Spleen (tissue), 11 donors: ENCODE data around the gene CLDN12. TPM values are rescaled to one million over a fixed set of nuclear protein-coding genes. Genes with fewer than 3 reads are reported as not detected.

Experiments used
- DNase-seq: peaks from one replicate; pipeline ENCODE4 v3.0.0-alpha.2; 2020
- H3K27ac ChIP-seq, 8 donors: fragments of 200-600 bp; sonication (generic) in 7 of 8; 1 replicate in 4 of 8; 2 replicates in 4 of 8; pipeline versions ENCODE4 v1.5.0 to v1.8.0; 2016 to 2021; ENCODE audit warnings: inconsistent platforms in 4 of 8, mild to moderate bottlenecking in 4 of 8, moderate library complexity in 1 of 8
- H3K27me3 ChIP-seq, 7 donors: fragments of 200-600 bp; sonication (generic) in 6 of 7; replicated peaks in 1 of 7; 1 replicate in 4 of 7; 2 replicates in 3 of 7; pipeline versions ENCODE4 v1.5.0 to v1.8.0; 2016 to 2021; ENCODE audit warnings: inconsistent platforms in 3 of 7, mild to moderate bottlenecking in 1 of 7
- H3K36me3 ChIP-seq, 6 donors: fragments of 200-600 bp; sonication (generic) in 5 of 6; 1 replicate in 4 of 6; 2 replicates in 2 of 6; pipeline versions ENCODE4 v1.5.0 to v1.8.0; 2016 to 2021; ENCODE audit warnings: inconsistent platforms in 2 of 6
- H3K4me1 ChIP-seq, 6 donors: fragments of 200-600 bp; sonication (generic) in 5 of 6; 1 replicate in 3 of 6; 2 replicates in 3 of 6; pipeline versions ENCODE4 v1.5.0 to v1.8.0; 2016 to 2021; ENCODE audit warnings: inconsistent platforms in 3 of 6
- H3K4me3 ChIP-seq, 8 donors: fragments of 200-600 bp; sonication (generic) in 7 of 8; 1 replicate in 4 of 8; 2 replicates in 4 of 8; pipeline versions ENCODE4 v1.5.0 to v1.8.0; 2016 to 2021; ENCODE audit warnings: inconsistent platforms in 4 of 8, mild to moderate bottlenecking in 4 of 8, moderate library complexity in 2 of 8
- H3K9me3 ChIP-seq, 8 donors: fragments of 200-600 bp; sonication (generic) in 7 of 8; 1 replicate in 4 of 8; 2 replicates in 4 of 8; pipeline versions ENCODE4 v1.5.0 to v1.8.0; 2016 to 2021; ENCODE audit warnings: inconsistent platforms in 4 of 8
- CTCF ChIP-seq, 11 experiments: fragments of 200-600 bp in 7 of 11; fragments of 450-650 bp in 4 of 11; sonication (generic) in 4 of 11; IDR thresholded peaks in 8 of 11; conservative IDR thresholded peaks in 3 of 11; 1 replicate in 7 of 11; 2 replicates in 4 of 11; pipeline versions ENCODE4 v1.4.0 to v1.8.0; 2016 to 2021; ENCODE audit warnings: antibody characterized with exemption in 11 of 11, inconsistent platforms in 4 of 11, mild to moderate bottlenecking in 1 of 11
- POLR2A ChIP-seq, 3 donors: fragments of 450-650 bp; IDR thresholded peaks; one replicate each; pipeline ENCODE4 v1.5.1; 2017; ENCODE audit warnings: antibody characterized with exemption in 3 of 3, mild to moderate bottlenecking in 1 of 3
- POLR2AphosphoS5 ChIP-seq, 3 donors: sonication (generic); formaldehyde crosslinking; IDR thresholded peaks; one replicate each; pipeline ENCODE4 v1.5.1; 2017; ENCODE audit warnings: antibody characterized with exemption in 3 of 3
- WGBS, 5 donors: extraction: QIAGEN DNeasy Blood & Tissue Kit in 3 of 5; methylation state at CpG; one replicate each; pipeline versions ENCODE4 v1.1.5 to v1.1.7; 2013 to 2018; 5-methylcytosine and 5-hydroxymethylcytosine counted together
- intact Hi-C: fragments of 100-400 bp; cut with DNase I; formaldehyde crosslinking; loops from one replicate; pipeline ENCODE4 v1.15.0; 2023; ENCODE audit warnings: low total_unique reads
- polyA plus RNA-seq, 3 donors: library from polyadenylated mRNA; stranded (reverse); fragments of 200-250 nt; gene quantifications; one replicate each; pipeline ENCODE4 v1.2.1, GENCODE V29; 2013
- total RNA-seq, 7 donors: library from RNA; depleted of rRNA in 3 of 7; stranded (reverse); fragments of >200 nt in 3 of 7; fragmentation: NEBNext Ultra II Directional in 4 of 7; extraction: Animal tissue kit (Norgen Biotek cat#: 25700) in 4 of 7; gene quantifications; one replicate each; pipeline versions ENCODE4 v1.1.0 to v1.2.1, GENCODE V29; 2016 to 2021
- donor health status: healthy with polysubstance abuse.
- donor health status: DM: no; HTN: no; CAD: no; lungs with moderate emphysema.
- donor health status: DM: no; HTN: no; CAD: no.
- donor health status: Bipolar disorder and iron deficiency.
- donor health status: healthy.
- donor health status: DM: no; HTN: no; CAD: no.
- donor health status: DM: yes; HTN: yes; CAD: no.

The CLDN12 gene
- total and polyA plus RNA-seq, 10 donors: 3.9 to 17.4 (median 10.0) TPM

DNA sequence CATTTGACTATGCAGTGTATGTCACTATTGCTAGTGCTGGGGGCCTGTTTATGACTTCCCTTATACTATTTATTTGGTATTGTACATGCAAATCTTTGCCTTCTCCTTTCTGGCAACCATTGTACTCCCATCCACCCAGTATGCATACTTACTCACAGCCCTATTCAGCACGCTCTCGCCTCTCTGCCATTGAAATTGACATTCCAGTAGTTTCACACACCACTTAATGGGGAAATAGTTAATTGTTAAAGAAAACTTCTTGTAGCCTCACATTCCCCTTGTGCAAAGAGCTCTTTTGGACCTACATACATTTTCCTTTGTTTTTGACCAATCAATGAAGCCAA is 9.9 kb downstream of the CLDN12 start:
- Histone ChIP-seq H3K9me3 (no peaks in the 10 kb centered on the region), H3K4me1 (no peaks in the 10 kb centered on the region), H3K27me3 (no peaks in the 10 kb centered on the region), H3K4me3 (no peak overlapping the region), H3K27ac (no peak overlapping the region), H3K36me3 (peaks cover 0 to 34% (median 3%) of the 10 kb centered on the region in 6 donors)
- WGBS, 5 donors: 94 to 100% (median 97%) methylated on average over 2 of the region's 2 CpGs
- no peak for DNase-seq
- no peak for TF ChIP-seq POLR2AphosphoS5 (IDR thresholded peaks at IDR 0.05)
- intact Hi-C loops: no loop called here

- intact Hi-C loops: no loop called here
- no peaks in the 10 kb centered on the region for H3K36me3 ChIP-seq
- no peak overlapping the region for H3K4me3 ChIP-seq
- H3K27ac ChIP-seq: no peak overlapping the region
- TF ChIP-seq POLR2A (IDR thresholded peaks at IDR 0.05): no peak
- TF ChIP-seq POLR2AphosphoS5 (IDR thresholded peaks at IDR 0.05): no peak
- TF ChIP-seq CTCF (IDR thresholded peaks at IDR 0.05 in 8 of 11, conservative IDR thresholded peaks at IDR 0.05 in 3 of 11): no peak
- no peaks in the 10 kb centered on the region for H3K9me3 ChIP-seq
- 85 to 95% (median 91%) methylated on average over 6 of the region's 6 CpGs for WGBS, 5 donors
- H3K4me1 ChIP-seq: no peaks in the 10 kb centered on the region
- no peak for DNase-seq
- H3K27me3 ChIP-seq: no peaks in the 10 kb centered on the region
These were observed 18.4 kb downstream of the CLDN12 start for GRCh38 chr7:90421651-90422050.

GRCh38 chr7:90424720-90425119 is 21.5 kb downstream of the CLDN12 start:
- TF ChIP-seq CTCF (IDR thresholded peaks at IDR 0.05 in 8 of 11, conservative IDR thresholded peaks at IDR 0.05 in 3 of 11) (no peak), POLR2A (IDR thresholded peaks at IDR 0.05) (no peak), POLR2AphosphoS5 (IDR thresholded peaks at IDR 0.05) (no peak)
- H3K36me3 ChIP-seq: no peaks in the 10 kb centered on the region
- no peak for DNase-seq
- intact Hi-C loops: loop anchor here (5.0 kb wide), 2 partner anchors 262 to 1637 kb away; no protein-coding TSS in a partner anchor
- H3K9me3 ChIP-seq: no peaks in the 10 kb centered on the region
- no peaks in the 10 kb centered on the region for H3K4me1 ChIP-seq
- H3K27ac ChIP-seq: no peak overlapping the region
- WGBS, 5 donors: 61 to 88% (median 74%) methylated on average over 3 of the region's 3 CpGs
- H3K27me3 ChIP-seq: peaks cover 0 to 5% (median 0%) of the 10 kb centered on the region in 7 donors
- no peak overlapping the region for H3K4me3 ChIP-seq

- H3K4me3 ChIP-seq: no peak overlapping the region
- TF ChIP-seq POLR2AphosphoS5 (IDR thresholded peaks at IDR 0.05) (no peak), POLR2A (IDR thresholded peaks at IDR 0.05) (no peak), CTCF (IDR thresholded peaks at IDR 0.05 in 8 of 11, conservative IDR thresholded peaks at IDR 0.05 in 3 of 11) (no peak)
- no peaks in the 10 kb centered on the region for H3K4me1 ChIP-seq
- no peaks in the 10 kb centered on the region for H3K36me3 ChIP-seq
- no peaks in the 10 kb centered on the region for H3K9me3 ChIP-seq
- DNase-seq: no peak
- 2 to 88% (median 86%) methylated on average over 2 of the region's 2 CpGs for WGBS, 5 donors
- H3K27ac ChIP-seq: no peak overlapping the region
- intact Hi-C loops: loop anchor here (5.0 kb wide), 2 partner anchors 263 to 1638 kb away; no protein-coding TSS in a partner anchor
- H3K27me3 ChIP-seq: peaks cover 0 to 5% (median 0%) of the 10 kb centered on the region in 7 donors
These were observed 22.1 kb downstream of the CLDN12 start for GRCh38 chr7:90425376-90425775.
